Calu3 (cell line): Measurements from ENCODE around the gene ALDH3B2. TPM values are rescaled to one million over a fixed set of nuclear protein-coding genes. Genes with fewer than 3 reads are reported as not detected.
A peak's percentile ranks its signal among the peaks of the same experiment; 100 is the strongest.
"Not testable (repeated sequence)": the region's sequence is repeated elsewhere in the genome, so short reads cannot be mapped to it uniquely, and the experiment has no call there.

ENCODE experiments used
- BruUV-seq: library from RNA; stranded (reverse); fragments of 400-500 nt; replicated peaks from 2 replicates; lab custom pipeline; 2021; lab: Mats Ljungman, UMichigan
- CTCF ChIA-PET: fragments of 300-600 bp; sonication (Branson Sonifier 250); formaldehyde crosslinking; loops from one replicate; lab custom pipeline; 2022; ENCODE audit warnings: antibody characterized with exemption; lab: Charles Lee
- DNase-seq: peaks from one replicate; pipeline ENCODE4 v3.0.0; 2022
- H3K27ac Mint-ChIP-seq: one replicate; pipeline ENCODE4 v1.8.0; 2022; ENCODE audit warnings: mixed read lengths; ENCODE audit not compliant: unreplicated experiment
- H3K27me3 Mint-ChIP-seq: one replicate; pipeline ENCODE4 v1.8.0; 2022; ENCODE audit warnings: mixed read lengths; ENCODE audit not compliant: unreplicated experiment
- H3K36me3 Mint-ChIP-seq: one replicate; pipeline ENCODE4 v1.8.0; 2022; ENCODE audit warnings: mild to moderate bottlenecking, moderate library complexity, mixed read lengths; ENCODE audit not compliant: insufficient read depth, unreplicated experiment
- H3K4me1 Mint-ChIP-seq: one replicate; pipeline ENCODE4 v1.8.0; 2022; ENCODE audit warnings: mild to moderate bottlenecking, low read depth, mixed read lengths; ENCODE audit not compliant: unreplicated experiment
- H3K4me3 Mint-ChIP-seq: one replicate; pipeline ENCODE4 v1.8.0; 2022; ENCODE audit warnings: mild to moderate bottlenecking, low read depth, moderate library complexity, mixed read lengths; ENCODE audit not compliant: unreplicated experiment
- H3K9me3 Mint-ChIP-seq: one replicate; pipeline ENCODE4 v1.8.0; 2022; ENCODE audit warnings: low read depth, mixed read lengths; ENCODE audit not compliant: unreplicated experiment
- intact Hi-C: fragments of 100-400 bp; cut with micrococcal nuclease; formaldehyde crosslinking; loops from one replicate; pipeline ENCODE4 v1.10.0; 2022; ENCODE audit not compliant: unreplicated experiment
- total RNA-seq: library from RNA; stranded (reverse); gene quantifications from 2 replicates; pipeline ENCODE4 v1.2.3, GENCODE V29; 2022
- TF ChIP-seq, protein P1 (sequence below): fragments of 200-600 bp; IDR thresholded peaks from one replicate; pipeline ENCODE4 v1.8.0; 2022; ENCODE audit warnings: antibody characterized with exemption; ENCODE audit not compliant: unreplicated experiment

Gene ALDH3B2
- total RNA-seq, 1 experiment from 2014 or later, result 2.4 TPM

- H3K4me3 Mint-ChIP-seq, result no peak overlapping the region
- no peaks in the 10 kb centered on the region for H3K36me3 Mint-ChIP-seq
- no peaks in the 10 kb centered on the region for H3K27me3 Mint-ChIP-seq
- peak; percentile 70 for DNase-seq
- H3K27ac Mint-ChIP-seq, result no peak overlapping the region
- H3K4me1 Mint-ChIP-seq, result no peaks in the 10 kb centered on the region
- no TSS peak for BruUV-seq
- CTCF ChIA-PET, result no interaction called here
- no peaks in the 10 kb centered on the region for H3K9me3 Mint-ChIP-seq
- TF ChIP-seq, protein P1, sequence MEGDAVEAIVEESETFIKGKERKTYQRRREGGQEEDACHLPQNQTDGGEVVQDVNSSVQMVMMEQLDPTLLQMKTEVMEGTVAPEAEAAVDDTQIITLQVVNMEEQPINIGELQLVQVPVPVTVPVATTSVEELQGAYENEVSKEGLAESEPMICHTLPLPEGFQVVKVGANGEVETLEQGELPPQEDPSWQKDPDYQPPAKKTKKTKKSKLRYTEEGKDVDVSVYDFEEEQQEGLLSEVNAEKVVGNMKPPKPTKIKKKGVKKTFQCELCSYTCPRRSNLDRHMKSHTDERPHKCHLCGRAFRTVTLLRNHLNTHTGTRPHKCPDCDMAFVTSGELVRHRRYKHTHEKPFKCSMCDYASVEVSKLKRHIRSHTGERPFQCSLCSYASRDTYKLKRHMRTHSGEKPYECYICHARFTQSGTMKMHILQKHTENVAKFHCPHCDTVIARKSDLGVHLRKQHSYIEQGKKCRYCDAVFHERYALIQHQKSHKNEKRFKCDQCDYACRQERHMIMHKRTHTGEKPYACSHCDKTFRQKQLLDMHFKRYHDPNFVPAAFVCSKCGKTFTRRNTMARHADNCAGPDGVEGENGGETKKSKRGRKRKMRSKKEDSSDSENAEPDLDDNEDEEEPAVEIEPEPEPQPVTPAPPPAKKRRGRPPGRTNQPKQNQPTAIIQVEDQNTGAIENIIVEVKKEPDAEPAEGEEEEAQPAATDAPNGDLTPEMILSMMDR, result peak; percentile 64
- intact Hi-C loops, result no loop called here
Observed at GRCh38 chr11:67640021-67640757, 34.2 kb downstream of the ALDH3B2 start.

DNA sequence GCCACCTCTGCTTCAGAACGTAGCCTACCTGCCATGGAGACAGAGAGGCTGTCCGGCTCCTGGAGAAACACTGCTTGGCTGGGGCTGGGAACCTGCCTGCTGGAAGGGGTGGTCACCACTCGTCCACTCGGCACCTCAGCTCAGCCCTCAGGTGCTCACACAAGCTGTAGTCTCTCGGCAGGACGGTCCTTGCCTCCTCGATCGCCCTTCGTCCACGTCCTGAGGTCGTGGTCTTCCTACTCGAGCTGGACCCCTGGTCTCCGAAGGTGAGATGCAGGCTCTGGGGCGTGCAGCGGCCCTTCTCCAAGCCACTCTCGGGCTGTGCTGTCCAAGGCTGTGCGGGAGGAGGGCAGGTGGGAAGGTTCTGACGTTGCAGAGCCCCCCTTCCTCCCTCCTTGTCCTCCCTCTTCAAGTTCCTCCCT, 35.0 kb downstream of the ALDH3B2 start, which contains the start of gene TBX10:
TSS of gene TBX10 (minus strand) at position 326 of the 422 bp plus-strand sequence. CDS start at position 35, 291 bp downstream.
- intact Hi-C loops, result no loop called here
- H3K27ac Mint-ChIP-seq, result no peak within 1 kb of the TSS
- no peak within 1 kb of the TSS for H3K4me3 Mint-ChIP-seq
- TF ChIP-seq, protein P1, result no peak
- no peaks in the 10 kb centered on the region for H3K9me3 Mint-ChIP-seq
- DNase-seq, result no peak
- BruUV-seq, result no TSS peak
- CTCF ChIA-PET, result no interaction called here
- H3K4me1 Mint-ChIP-seq, result no peaks in the 10 kb centered on the region
- no peaks in the 10 kb centered on the region for H3K27me3 Mint-ChIP-seq
- no peaks in the 10 kb centered on the region for H3K36me3 Mint-ChIP-seq

DNA sequence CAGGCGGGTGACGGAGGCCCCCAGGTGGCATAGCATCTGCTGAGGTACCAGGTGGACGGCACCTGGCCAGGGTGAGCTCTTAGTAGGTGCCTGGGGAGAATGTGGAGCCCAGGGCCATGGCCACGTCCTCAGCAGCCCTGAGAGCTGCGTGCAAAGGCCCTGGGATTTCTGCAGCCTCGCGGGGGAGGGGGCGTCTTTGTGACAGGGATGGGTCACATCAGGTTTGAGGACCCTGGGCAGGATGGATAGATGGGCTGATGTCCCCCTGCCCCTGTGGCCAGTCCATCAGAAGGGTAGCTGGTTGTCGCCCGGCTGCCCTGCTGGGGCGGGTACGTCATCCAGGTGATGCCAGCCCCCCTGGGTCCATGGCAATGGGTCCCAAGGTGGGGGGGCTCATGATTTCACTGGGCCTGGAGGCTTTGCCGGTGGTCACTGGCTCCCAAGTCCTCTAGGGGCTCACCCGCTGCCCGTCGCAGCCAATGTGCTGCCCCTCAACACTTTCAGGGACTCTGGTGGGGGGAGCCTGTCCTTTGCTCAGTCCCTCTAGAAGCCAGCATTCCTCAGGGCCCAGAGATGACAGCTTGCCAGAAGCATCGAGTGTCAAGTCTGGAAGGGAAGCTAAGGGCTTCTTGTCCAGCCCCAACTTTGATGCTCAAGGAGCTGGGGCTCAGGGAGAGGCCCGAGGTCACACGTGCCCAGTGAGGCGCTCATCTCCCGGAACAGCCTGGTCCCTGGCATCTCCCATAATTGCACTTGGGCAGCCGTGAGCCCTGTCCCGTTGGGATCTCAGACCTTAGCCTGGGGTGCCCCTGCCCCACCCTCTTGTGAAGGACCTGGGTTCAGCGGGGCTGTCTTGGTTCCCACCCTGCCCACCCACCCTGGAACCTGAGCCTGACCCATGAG, 35.6 kb downstream of the ALDH3B2 start:
- intact Hi-C loops, result no loop called here
- H3K36me3 Mint-ChIP-seq, result no peaks in the 10 kb centered on the region
- no peaks in the 10 kb centered on the region for H3K27me3 Mint-ChIP-seq
- no peak overlapping the region for H3K4me3 Mint-ChIP-seq
- CTCF ChIA-PET, result interaction anchor here (1.2 kb wide), 1 partner anchor 9 kb away, joined by 4 read pairs; the partner anchor contains the start of gene NUDT8
- TF ChIP-seq, protein P1, result no peak
- BruUV-seq, result no TSS peak
- no peaks in the 10 kb centered on the region for H3K9me3 Mint-ChIP-seq
- DNase-seq, result no peak
- no peak overlapping the region for H3K27ac Mint-ChIP-seq
- no peaks in the 10 kb centered on the region for H3K4me1 Mint-ChIP-seq

DNA sequence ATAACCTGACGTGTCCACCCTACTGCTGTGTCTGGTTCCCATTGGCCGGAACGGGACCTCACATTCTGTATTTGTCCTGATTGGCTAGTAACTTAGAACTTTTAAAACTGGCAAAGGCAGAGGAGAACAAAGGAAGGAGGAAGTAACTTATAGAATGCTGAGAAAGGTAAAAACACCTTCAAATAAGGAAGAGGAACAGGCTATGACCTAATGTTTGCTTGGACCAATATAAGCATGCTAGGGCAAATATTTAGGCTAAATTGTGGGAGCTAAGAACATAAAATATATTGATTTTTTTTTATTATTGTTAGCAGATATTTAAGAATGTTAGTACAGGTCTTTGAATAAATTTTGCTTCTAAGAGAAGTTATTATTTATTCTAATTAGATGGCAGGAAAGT, 37.0 kb downstream of the ALDH3B2 start:
- intact Hi-C loops, CTCF ChIA-PET, BruUV-seq, DNase-seq, H3K27me3 Mint-ChIP-seq, H3K36me3 Mint-ChIP-seq, H3K9me3 Mint-ChIP-seq, H3K4me1 Mint-ChIP-seq, H3K27ac Mint-ChIP-seq, H3K4me3 Mint-ChIP-seq: not testable (repeated sequence)
